Neural cell (in vitro differentiated cells): ENCODE results near the gene ELF1. TPM values are rescaled to one million over a fixed set of nuclear protein-coding genes. Genes with fewer than 3 reads are reported as not detected.

ENCODE experiments used
- H2AFZ ChIP-seq: fragments of 200-600, 300-800 bp; sonication (generic), shearing (Covaris generic); 2 replicates; pipeline ENCODE4 v1.6.0; 2014; ENCODE audit warnings: low read depth, mild to moderate bottlenecking, antibody characterized with exemption, low read length, moderate library complexity
- H3F3A ChIP-seq: fragments of 200-600 bp; shearing (Covaris generic); 2 replicates; pipeline ENCODE4 v1.6.1; 2016; ENCODE audit warnings: mild to moderate bottlenecking, moderate library complexity, mixed read lengths, antibody characterized with exemption, low read length; ENCODE audit not compliant: insufficient read depth, poor library complexity, severe bottlenecking
- H3K27ac ChIP-seq: fragments of 200-600, 300-800 bp; sonication (generic), shearing (Covaris generic); 2 replicates; pipeline ENCODE4 v1.5.1; 2014; ENCODE audit warnings: mild to moderate bottlenecking, low read length, moderate library complexity
- H3K27me3 ChIP-seq: fragments of 300-800, 200-600 bp; sonication (generic), shearing (Covaris generic); 2 replicates; pipeline ENCODE4 v1.6.0; 2014; ENCODE audit warnings: mild to moderate bottlenecking, low read depth, low read length, moderate library complexity; ENCODE audit not compliant: insufficient read depth
- H3K36me3 ChIP-seq: fragments of 300-800, 200-600 bp; sonication (generic), shearing (Covaris generic); 2 replicates; pipeline ENCODE4 v1.5.1; 2014; ENCODE audit warnings: mild to moderate bottlenecking, antibody characterized with exemption, low read length, moderate library complexity; ENCODE audit not compliant: insufficient read depth
- H3K4me2 ChIP-seq: fragments of 300-800, 200-600 bp; sonication (generic), shearing (Covaris generic); 2 replicates; pipeline ENCODE4 v1.6.0; 2014; ENCODE audit warnings: mild to moderate bottlenecking, low read length
- H3K4me3 ChIP-seq: fragments of 300-800, 200-600 bp; sonication (generic), shearing (Covaris generic); 2 replicates; pipeline ENCODE4 v1.5.1; 2014; ENCODE audit warnings: mild to moderate bottlenecking, low read length, moderate library complexity
- H3K79me2 ChIP-seq: fragments of 200-600 bp; shearing (Covaris generic); replicated peaks from 2 replicates; pipeline ENCODE4 v1.6.0; 2014; ENCODE audit warnings: mild to moderate bottlenecking, low read length, moderate library complexity; ENCODE audit not compliant: insufficient read depth
- H3K9ac ChIP-seq: fragments of 300-800, 200-600 bp; sonication (generic), shearing (Covaris generic); 2 replicates; pipeline ENCODE4 v1.6.1; 2016; ENCODE audit warnings: mild to moderate bottlenecking, low read length, mixed read lengths
- H3K9me2 ChIP-seq: fragments of 200-600 bp; shearing (Covaris generic); 2 replicates; pipeline ENCODE4 v1.6.1; 2016; ENCODE audit warnings: mild to moderate bottlenecking, low read length, mixed read lengths; ENCODE audit not compliant: insufficient read depth
- H3K9me3 ChIP-seq: fragments of 200-600, 300-800 bp; sonication (generic), shearing (Covaris generic); 2 replicates; pipeline ENCODE4 v1.6.1; 2016; ENCODE audit warnings: mild to moderate bottlenecking, mixed run types, low read length, moderate library complexity, mixed read lengths
- H4K20me1 ChIP-seq: fragments of 200-600 bp; shearing (Covaris generic); 2 replicates; pipeline ENCODE4 v1.6.1; 2016; ENCODE audit warnings: mild to moderate bottlenecking, mixed run types; ENCODE audit not compliant: insufficient read depth
- CTCF ChIP-seq: fragments of 450-650 bp; IDR thresholded peaks from 2 replicates; pipeline ENCODE4 v1.5.1; 2014; ENCODE audit warnings: antibody characterized with exemption, mild to moderate bottlenecking, moderate library complexity; ENCODE audit not compliant: poor library complexity, severe bottlenecking
- EP300 ChIP-seq: fragments of 450-650 bp; conservative IDR thresholded peaks from 2 replicates; pipeline ENCODE4 v1.6.1; 2014; ENCODE audit warnings: antibody characterized with exemption, mild to moderate bottlenecking, moderate library complexity; ENCODE audit not compliant: poor library complexity, severe bottlenecking
- EZH2 ChIP-seq: fragments of 200-600, 300-800 bp; shearing (Covaris generic), sonication (generic); IDR thresholded peaks from 2 replicates; pipeline ENCODE4 v1.6.1; 2014; ENCODE audit warnings: antibody characterized with exemption, low read length, borderline replicate concordance, mild to moderate bottlenecking; ENCODE audit not compliant: insufficient read depth, poor library complexity, severe bottlenecking
- MXI1 ChIP-seq: fragments of 450-650 bp; conservative IDR thresholded peaks from 2 replicates; pipeline ENCODE4 v1.6.1; 2014; ENCODE audit warnings: antibody characterized with exemption, mild to moderate bottlenecking; ENCODE audit not compliant: poor library complexity, severe bottlenecking
- POLR2AphosphoS5 ChIP-seq: IDR thresholded peaks from 2 replicates; pipeline ENCODE4 v1.6.1; 2012
- RAD21 ChIP-seq: fragments of 450-650 bp; conservative IDR thresholded peaks from 2 replicates; pipeline ENCODE4 v1.6.1; 2014; ENCODE audit warnings: antibody characterized with exemption, mild to moderate bottlenecking, moderate library complexity
- REST ChIP-seq: IDR thresholded peaks from 2 replicates; pipeline ENCODE4 v1.6.1; 2012; ENCODE audit warnings: borderline replicate concordance
- SMC3 ChIP-seq: fragments of 450-650 bp; conservative IDR thresholded peaks from 2 replicates; pipeline ENCODE4 v1.6.1; 2014; ENCODE audit warnings: antibody characterized with exemption, mild to moderate bottlenecking, moderate library complexity; ENCODE audit not compliant: poor library complexity
- TAF1 ChIP-seq: IDR thresholded peaks from 2 replicates; pipeline ENCODE4 v1.6.1; 2012; ENCODE audit warnings: low read depth
- polyA plus RNA-seq: library from polyadenylated mRNA; depleted of rRNA; stranded (reverse); fragments of >200 nt; gene quantifications from 2 replicates; pipeline ENCODE4 v1.2.3, GENCODE V29; 2014

The ELF1 gene
- polyA plus RNA-seq, 1 donor from 2014 or later = 2.0 TPM

- TF ChIP-seq EP300 (no peak), RAD21 (no peak)
Observed at GRCh38 chr13:40982772-40983171, 36.3 kb downstream of the ELF1 start (continued).

- H3F3A ChIP-seq = no peaks in the 10 kb centered on the region
Observed at GRCh38 chr13:40981949-40982348, 37.2 kb downstream of the ELF1 start.

More at GRCh38 chr13:40981949-40982348, 37.2 kb downstream of the ELF1 start:
- Histone ChIP-seq H4K20me1 (no peaks in the 10 kb centered on the region), H3K27me3 (no peaks in the 10 kb centered on the region), H3K9ac (no peak overlapping the region), H3K27ac (no peak overlapping the region), H2AFZ (no peak overlapping the region), H3K36me3 (no peaks in the 10 kb centered on the region), H3K9me2 (no peaks in the 10 kb centered on the region), H3K79me2 (no peaks in the 10 kb centered on the region), H3K4me3 (no peak overlapping the region), H3K9me3 (no peaks in the 10 kb centered on the region), H3K4me2 (no peak overlapping the region)
- no peak for TF ChIP-seq EP300
- no peak for TF ChIP-seq POLR2AphosphoS5
- TF ChIP-seq SMC3 = no peak
- no peak for TF ChIP-seq REST
- no peak for TF ChIP-seq TAF1
- no peak for TF ChIP-seq MXI1
- TF ChIP-seq CTCF = no peak
- TF ChIP-seq EZH2 = no peak
- TF ChIP-seq RAD21 = no peak
